ENCODE data around the gene TRIM66. TPM values are rescaled to one million over a fixed set of nuclear protein-coding genes. Genes with fewer than 3 reads are reported as not detected.

The TRIM66 gene
- total RNA-seq, 3 donors from 2014 or later: 9.6 to 21.3 (median 15.9) TPM

GRCh38 chr11:8639655-8640054 is 42.8 kb downstream of the TRIM66 start:
- ATAC-seq (no peak), DNase-seq (no peak)
- Histone ChIP-seq H3K36me3 (ENCODE audit: low read depth) (no peaks in the 10 kb centered on the region), H3K9me3 (peaks cover 4% of the 10 kb centered on the region), H3K4me3 (no peak overlapping the region), H3K4me1 (ENCODE audit: low read depth) (no peaks in the 10 kb centered on the region)
- TF ChIP-seq CTCF (IDR thresholded peaks at IDR 0.05): no peak
- intact Hi-C loops (cut with DNase I, micrococcal nuclease): no loop called here

- Histone ChIP-seq H3K4me1 (ENCODE audit: low read depth) (no peaks in the 10 kb centered on the region), H3K36me3 (ENCODE audit: low read depth) (no peaks in the 10 kb centered on the region), H3K4me3 (no peak overlapping the region), H3K9me3 (peaks cover 4% of the 10 kb centered on the region)
- DNase-seq: no peak
- no peak for TF ChIP-seq CTCF (IDR thresholded peaks at IDR 0.05)
- intact Hi-C loops (cut with DNase I, micrococcal nuclease): no loop called here
- no peak for ATAC-seq
Observed at GRCh38 chr11:8638300-8638699, 44.2 kb downstream of the TRIM66 start.

GRCh38 chr11:8636127-8636526 is 46.3 kb downstream of the TRIM66 start:
- intact Hi-C loops (cut with DNase I, micrococcal nuclease): no loop called here
- Histone ChIP-seq H3K4me1 (ENCODE audit: low read depth) (no peaks in the 10 kb centered on the region), H3K36me3 (ENCODE audit: low read depth) (no peaks in the 10 kb centered on the region)

GRCh38 chr11:8634498-8634897 is 48.0 kb downstream of the TRIM66 start:
- DNase-seq: no peak
- Histone ChIP-seq H3K4me1 (ENCODE audit: low read depth) (no peaks in the 10 kb centered on the region), H3K4me3 (no peak overlapping the region), H3K36me3 (ENCODE audit: low read depth) (no peaks in the 10 kb centered on the region), H3K9me3 (peaks cover 4% of the 10 kb centered on the region)
- intact Hi-C loops (cut with DNase I, micrococcal nuclease): no loop called here
- ATAC-seq: no peak
- TF ChIP-seq CTCF (IDR thresholded peaks at IDR 0.05): no peak

More at GRCh38 chr11:8636127-8636526, 46.3 kb downstream of the TRIM66 start:
- Histone ChIP-seq H3K9me3 (peaks cover 4% of the 10 kb centered on the region), H3K4me3 (no peak overlapping the region)
- DNase-seq (no peak), ATAC-seq (no peak)
- no peak for TF ChIP-seq CTCF (IDR thresholded peaks at IDR 0.05)

GRCh38 chr11:8631395-8632118 is 50.9 kb downstream of the TRIM66 start:
- TF ChIP-seq CTCF (IDR thresholded peaks at IDR 0.05): no peak
- peaks cover 3% of the 10 kb centered on the region for H3K9me3 ChIP-seq
- no peaks in the 10 kb centered on the region for H3K36me3 ChIP-seq (ENCODE audit: low read depth)
- H3K4me1 ChIP-seq (ENCODE audit: low read depth): no peaks in the 10 kb centered on the region
- peak in 1 of 3 donors; percentile 27 for DNase-seq
- ATAC-seq: no peak
- no peak overlapping the region for H3K4me3 ChIP-seq
- intact Hi-C loops (cut with DNase I, micrococcal nuclease): no loop called here

All from mucosa of descending colon (tissue), 3 donors.